Ramos (cell line): ENCODE results near the gene SPINK14.

Experiments used
- in situ Hi-C: fragments of 300-500 bp; cut with MboI; formaldehyde crosslinking; loops from one replicate; pipeline ENCODE4 v1.14.3; 2022; ENCODE audit warnings: low sequenced_read_pairs; ENCODE audit not compliant: unreplicated experiment

SPINK14 gene

DNA sequence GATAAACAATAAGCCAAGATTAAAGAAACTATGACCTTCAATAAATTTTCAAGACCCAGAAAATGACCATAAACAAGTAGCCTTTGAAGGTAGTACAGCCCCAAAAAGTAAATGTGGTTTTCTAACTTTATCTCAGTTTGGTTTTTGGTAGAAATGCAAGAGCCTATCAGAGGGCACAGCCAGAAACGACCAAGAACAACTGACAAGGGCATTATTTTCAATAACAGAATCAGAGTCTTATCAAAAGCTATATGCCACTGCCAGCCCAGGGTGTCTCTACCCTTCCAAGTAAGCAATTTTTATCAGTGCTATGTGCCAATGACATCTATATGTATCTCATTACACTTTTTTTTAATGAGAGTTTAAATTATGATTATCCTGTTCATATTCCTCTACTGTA, 22.7 kb downstream of the SPINK14 start:
- in situ Hi-C loops, result loop anchor here (25.0 kb wide), 1 partner anchor 271 kb away; no protein-coding TSS in a partner anchor

DNA sequence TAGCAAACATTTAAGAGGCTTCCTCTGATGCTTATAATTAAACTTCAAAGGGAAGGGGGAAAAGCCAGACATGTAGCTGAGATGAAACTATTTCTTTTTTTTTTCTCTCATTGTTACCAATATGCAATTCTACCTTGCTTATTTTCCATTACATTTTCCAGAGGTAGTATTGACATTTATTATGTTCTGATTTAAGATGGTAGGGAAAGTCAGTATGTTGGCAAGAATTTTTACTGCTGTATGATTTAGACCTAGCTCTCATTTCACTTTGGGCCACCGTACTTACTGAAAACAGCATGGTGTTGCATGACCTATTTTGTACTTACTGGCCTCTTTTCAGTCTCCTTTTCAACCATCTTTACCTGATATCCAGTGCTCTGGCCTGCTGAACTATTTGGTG, 24.9 kb downstream of the SPINK14 start:
- in situ Hi-C loops, result loop anchor here (25.0 kb wide), 1 partner anchor 269 kb away; no protein-coding TSS in a partner anchor

DNA sequence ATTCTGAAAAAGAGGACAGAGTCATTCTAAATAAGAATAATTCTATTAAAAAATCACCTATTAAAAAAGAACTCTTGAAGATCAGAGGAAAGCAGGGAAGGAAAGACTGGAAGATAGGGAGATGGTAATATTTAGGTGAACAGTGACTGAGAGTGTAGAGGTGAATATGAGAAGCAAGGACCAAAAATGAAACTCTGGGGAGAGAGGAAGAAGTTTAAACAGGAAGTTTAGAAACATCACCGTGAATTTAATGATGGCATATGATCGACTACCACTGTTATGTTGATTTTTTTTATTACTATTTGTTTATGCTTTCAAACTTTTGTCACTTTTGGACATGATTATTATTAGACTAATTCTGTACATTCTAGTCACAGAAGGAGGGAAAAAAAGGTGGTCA, 32.8 kb downstream of the SPINK14 start:
- in situ Hi-C loops, result no loop called here

DNA sequence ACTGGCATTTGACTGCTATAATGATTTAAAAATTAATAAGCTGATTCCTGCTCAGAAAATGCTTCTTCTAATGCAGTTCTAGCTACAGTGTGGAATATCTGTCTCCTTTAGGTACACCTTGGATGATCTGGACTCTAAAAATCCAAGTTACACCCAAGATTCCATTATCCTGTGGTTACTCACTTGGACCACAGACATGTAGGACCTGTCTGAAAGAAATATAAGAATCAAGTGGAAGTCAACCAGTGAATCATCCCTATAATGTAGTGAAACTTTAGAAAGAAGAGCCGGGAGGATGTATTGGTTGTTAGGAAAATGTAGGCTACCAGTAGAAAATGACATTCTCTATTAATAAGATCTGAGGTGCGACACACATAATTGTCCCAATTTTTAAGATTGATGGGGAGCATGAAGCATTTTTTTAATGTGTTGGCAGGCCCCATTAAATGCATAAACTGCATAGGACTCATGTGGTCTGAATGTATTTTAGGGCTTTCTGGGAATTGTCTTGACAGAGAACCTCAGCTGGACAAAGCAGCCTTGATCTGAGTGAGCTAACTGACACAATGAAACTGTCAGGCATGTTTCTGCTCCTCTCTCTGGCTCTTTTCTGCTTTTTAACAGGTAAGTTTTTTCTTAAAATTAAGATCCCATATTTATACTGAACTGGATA, 34.3 kb downstream of the SPINK14 start, which contains the start of gene SPINK6:
Gene SPINK6, plus strand, starts transcription at position 512 of the 673 bp plus-strand sequence. Its CDS starts 55 bp downstream, at position 567.
- in situ Hi-C loops, result no loop called here

DNA sequence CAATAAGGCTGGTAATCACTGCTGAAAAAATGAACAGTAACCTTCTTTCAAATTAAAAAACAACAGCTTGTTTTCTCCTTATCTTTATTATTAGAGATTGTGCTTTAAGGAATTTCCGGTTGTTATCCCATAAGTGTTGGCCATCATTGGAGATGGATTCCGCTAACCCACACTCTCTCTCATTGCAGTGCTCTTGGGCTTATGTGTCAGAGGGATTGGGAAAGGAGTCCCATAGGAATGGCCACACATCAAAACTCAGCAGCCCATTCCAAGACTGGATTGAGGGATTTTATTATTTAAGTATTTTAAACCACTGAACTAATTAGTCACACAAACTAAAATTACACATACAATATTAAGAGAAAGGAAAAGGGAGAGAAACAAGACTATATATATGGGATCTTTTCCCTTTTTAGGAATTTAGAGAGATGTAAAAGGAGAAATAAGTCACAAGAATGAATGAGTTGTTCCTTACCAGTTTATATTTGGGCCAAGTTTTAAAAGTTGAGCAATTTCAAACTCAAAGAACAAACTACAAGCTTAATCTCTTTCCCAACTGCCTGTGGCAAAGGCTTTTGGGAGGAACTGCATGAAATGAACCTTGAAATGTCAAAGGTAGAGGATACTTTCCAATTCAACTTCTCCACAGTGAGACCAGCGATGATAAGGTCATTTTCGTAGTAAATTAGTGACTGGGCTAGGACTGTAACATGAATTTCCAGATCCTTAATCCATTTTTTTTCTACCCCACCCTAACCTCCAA, 36.9 kb downstream of the SPINK14 start:
- in situ Hi-C loops, result no loop called here

DNA sequence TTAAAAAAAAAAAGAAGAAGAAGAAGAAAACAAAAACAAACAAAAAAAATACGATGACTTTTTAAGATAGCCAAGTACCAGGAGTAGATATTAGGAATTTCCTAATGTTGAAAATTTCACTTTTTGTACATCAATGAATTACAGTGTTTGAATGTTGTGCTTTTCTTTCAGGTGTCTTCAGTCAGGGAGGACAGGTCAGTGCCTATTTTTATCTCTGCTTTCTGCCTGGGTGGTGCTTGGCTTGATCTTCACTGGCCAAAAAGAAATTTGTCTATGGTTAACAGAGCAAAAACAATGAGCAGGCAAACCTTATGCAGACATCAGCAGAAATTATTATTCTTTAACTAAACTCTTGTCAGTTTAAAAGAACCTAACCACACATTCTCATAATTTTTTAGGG, 37.5 kb downstream of the SPINK14 start:
- in situ Hi-C loops, result no loop called here

DNA sequence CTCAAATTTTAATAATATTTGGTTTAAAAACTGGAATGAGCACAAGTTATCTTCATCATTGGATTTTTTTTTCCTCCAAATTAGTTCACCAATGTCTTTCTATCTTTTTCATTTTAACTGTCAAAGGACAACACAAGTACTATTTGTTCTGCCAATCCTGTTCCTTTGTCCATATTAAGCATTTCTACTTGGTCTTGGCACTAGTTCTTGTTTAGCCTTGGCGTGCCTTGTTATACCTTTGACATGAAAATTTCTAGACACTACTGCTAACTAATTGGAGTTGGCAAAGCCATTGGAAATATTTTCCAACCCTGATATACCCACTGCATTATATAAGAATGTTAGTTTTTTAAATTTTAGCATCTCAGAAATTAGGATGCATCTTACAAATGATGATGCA, 38.3 kb downstream of the SPINK14 start:
- in situ Hi-C loops, result no loop called here

GRCh38 chr5:148208226-148208625, 39.9 kb downstream of the SPINK14 start:
- in situ Hi-C loops, result no loop called here

DNA sequence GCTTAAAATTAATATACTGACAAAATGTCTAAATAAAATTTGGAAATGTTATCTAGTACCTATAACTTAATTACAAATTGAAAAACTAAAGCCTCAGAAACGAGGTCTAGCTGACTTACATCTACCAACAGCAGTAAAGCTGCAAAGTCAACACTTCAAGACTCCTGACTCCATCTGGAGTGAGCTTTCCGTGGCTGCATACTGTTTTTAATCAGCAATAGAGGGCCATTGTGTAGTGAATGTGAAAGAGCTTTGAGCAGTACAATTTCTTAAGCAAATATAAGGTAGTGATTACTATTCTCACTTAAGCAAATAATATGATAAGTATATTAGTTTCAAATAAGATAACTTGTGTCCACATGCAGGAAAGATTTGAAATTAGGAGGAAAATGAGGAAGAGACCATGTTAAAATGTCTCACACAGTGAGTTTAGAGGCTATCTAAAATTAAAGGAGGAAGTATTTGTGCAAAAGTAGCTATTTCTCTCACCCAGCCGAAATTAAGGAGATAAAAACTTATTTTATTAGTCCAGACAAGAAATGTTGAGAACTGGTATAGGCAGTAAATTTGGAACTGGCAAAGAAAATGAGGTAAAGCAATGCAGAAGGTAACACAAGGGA, 40.9 kb downstream of the SPINK14 start:
- in situ Hi-C loops, result no loop called here

- in situ Hi-C loops, result no loop called here
Observed at GRCh38 chr5:148214665-148215185, 46.4 kb downstream of the SPINK14 start.

DNA sequence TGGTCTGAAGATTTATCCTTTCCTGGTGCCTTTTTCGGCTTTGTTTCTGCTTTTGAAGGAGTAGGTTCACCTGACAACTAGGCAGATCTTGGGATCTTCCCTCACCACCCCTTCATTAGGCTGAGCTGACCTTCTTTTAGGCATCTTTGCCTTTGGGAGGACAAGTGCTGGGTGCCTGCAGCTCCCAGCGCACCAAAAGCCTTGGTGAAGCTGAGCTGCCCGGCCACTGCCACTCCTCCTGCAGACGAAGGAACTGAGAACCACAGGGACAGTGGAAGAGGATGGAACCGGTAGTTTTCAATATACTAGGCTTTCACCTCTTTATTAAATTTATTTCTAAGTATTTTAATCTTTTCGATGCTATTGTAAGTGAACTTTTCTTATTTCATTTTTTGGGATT, 53.2 kb downstream of the SPINK14 start:
- in situ Hi-C loops, result no loop called here

DNA sequence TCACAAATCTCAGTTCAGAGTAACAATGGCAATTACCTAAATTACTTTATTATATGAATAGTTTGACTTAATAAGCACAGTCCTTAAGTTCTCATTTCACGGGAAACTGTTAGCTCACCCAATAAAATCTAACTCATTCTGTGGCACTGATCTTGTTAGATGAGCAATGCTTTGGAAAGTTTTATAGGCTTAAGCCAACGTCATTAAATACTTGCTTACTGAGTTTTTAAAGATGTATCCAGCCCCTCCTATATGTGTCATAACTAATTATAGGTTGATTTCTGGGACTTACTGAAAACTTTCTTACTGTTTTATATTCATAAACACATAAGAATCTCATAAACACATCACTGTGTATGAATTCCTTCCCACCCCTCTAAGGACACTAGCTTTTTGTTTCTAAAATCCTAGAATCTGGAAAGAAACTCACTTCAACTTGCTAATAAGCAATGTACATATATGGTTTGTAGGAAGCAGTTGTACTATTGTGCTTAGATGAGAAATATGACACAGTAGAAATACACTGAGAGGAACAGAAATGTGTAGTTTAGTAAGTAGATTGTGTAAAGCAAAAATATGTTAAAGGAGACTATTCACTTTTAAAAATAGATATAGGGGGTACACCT, 55.9 kb downstream of the SPINK14 start:
- in situ Hi-C loops, result no loop called here
